GM18520 (cell line): Measurements from ENCODE around the gene NFATC2.

ENCODE experiments used
- ATAC-seq: cut with Tn5 transposase; IDR thresholded peaks from one replicate; pipeline ENCODE4 v1.9.1; 2021; ENCODE audit not compliant: unreplicated experiment

NFATC2 gene

DNA sequence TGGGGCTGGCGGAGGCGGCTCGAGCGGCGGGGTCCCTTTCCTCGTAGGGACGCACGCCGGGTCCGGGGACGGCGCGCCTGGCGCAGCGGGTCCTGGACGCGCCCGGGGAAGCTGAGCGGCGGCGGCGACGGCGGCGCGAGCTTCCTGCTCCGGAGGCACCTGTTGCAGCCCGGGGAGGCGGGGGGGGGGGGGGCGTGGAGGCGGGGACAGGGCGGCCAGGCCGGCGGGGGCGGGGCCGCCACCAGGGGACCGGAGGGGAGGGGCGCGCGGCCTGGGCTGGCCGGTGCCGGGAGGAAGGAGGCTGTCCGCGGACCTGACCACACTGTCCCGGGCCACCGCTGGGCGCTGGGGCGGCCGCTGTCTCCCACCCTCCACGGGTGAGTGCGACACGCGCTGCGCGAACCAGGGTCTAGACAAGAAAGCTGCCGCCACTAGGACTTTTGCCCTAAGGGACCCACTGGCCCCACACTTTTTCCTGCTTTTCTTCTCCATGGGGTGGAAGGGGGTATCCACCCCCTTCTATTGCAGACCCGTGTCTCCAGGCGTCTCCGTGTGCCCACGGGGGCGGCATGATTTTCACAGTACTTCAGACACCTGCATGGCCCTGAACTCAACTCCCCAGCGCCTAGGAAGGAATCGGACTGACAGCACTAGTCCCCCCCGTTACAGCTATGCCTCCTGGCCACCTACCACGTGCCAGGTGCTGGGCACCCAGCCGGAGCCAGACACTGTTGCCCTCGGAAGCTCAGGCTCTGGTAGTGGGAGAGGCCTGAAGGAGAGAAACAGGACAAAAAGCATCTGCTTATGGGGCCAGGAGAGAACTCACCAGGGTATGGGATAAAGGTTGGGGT lies at the start of gene NFATC2:
Gene NFATC2 (minus strand): TSS at position 149 of the 851 bp plus-strand sequence. CDS start 220 bp downstream, outside the sequence.
- peak; percentile 12 for ATAC-seq

DNA sequence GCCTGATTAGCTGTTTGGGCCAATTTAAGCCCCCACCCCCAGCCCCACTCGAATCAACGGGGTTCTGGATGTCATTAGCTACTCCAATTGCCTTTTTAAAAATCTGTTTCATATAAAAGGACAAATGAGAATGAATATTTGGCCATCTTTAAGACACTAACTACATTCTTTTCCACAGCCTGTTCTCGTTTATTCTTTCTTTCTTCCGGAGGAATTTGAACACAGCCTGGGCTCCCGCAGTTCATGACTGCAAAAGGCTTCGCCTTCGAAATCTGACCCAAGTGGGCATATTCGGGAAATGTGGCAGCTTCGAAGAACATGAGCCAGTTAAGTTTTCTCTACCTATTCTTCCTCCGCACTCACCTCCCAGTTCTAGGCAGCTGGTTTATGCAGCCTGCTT lies 49.4 kb upstream of the NFATC2 start:
- no peak for ATAC-seq

DNA sequence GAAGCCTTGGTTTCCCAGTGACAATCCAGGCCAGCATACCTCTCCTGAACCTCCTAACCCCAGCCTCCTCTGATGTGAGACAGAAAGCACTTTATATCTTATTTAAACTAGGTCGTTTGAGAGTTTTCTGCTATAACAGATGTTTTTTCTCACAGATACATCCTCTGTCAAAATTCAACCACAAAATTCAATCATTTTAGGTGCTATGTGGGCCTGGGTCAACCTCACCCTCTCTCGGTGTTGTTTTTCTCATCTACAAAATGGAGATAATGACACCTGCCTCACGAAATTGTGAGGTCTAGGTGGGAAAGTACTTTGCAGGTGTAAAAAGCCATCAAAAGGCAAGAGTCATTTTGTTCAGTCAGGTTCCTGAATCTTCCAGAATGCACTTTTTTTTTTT lies 46.2 kb upstream of the NFATC2 start:
- no peak for ATAC-seq

DNA sequence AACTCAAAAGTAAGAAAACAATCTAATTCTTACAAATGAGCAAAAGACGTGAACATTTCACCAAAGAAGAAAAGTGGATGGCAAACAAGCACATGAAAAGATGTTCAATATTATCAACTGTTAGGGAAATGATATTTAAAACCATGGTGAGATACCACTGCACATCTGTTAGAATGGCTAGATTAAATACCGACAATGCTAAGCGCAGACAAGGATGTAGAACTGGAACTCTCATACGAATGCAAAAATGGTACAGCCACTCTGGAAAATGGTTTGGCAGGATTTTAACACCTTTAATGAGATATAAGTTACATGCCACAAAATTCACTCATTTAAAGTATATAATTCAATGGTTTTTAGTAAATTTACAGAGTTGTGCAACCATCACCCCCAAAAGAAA lies 44.6 kb upstream of the NFATC2 start:
- no peak for ATAC-seq

DNA sequence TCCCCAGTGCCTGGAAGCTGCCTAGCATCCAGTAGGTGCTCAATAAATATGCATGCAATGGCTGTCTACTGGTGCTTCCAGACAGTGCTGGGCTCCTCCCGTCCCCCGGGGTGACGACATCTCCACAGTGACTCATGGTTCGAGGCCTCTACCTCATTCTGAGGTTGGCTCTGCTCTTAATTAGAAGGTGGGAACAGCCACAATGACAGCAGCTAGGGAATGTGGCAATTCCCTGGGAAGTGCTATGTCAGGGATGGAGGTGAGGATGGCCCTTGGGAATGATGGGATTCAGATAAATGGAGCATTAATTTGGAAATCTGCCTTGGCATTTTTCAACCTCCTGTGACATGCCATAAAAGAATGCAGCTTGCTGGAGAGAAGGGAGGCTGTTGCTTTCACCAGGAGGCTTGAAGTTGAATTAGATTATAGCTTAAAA lies 43.5 kb upstream of the NFATC2 start:
- no peak for ATAC-seq

DNA sequence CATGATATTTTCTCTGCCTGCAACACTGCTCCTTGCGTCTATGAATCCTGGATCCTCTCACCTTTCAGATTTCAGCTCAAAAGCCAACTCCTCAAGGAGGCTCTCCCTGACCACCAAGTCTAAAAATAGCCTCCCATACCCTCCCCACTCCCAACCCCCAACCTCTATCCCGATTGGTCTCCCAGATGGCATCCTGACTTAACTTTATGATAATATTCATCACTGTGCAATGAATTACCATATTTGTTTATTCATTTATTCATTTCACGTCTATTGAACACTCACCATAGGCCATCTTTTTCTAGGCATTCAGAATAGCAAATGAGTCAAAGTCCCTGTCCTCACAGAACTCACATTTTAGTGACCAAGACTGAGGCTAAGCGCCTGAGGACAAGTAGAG lies 42.6 kb upstream of the NFATC2 start:
- ATAC-seq, result no peak

DNA sequence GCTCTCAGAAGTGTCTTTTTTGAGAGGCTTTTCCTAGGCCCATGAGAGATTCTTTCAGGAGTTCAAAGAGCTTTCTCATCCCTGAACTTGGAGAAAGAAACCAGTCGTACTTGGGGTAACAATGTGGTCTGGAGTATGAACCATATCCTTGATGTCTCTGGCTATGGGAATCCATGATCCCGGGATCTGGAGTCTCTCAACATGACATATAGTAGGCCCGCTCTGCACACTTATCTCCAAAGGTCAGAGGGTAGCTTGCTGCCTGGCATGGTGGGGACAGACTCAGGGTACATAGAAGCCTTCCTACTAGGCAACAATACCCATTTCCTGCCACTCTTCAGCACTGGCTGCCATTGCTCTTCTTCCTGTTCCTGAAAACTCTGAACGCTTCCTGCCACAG lies 42.2 kb upstream of the NFATC2 start:
- ATAC-seq, result no peak

DNA sequence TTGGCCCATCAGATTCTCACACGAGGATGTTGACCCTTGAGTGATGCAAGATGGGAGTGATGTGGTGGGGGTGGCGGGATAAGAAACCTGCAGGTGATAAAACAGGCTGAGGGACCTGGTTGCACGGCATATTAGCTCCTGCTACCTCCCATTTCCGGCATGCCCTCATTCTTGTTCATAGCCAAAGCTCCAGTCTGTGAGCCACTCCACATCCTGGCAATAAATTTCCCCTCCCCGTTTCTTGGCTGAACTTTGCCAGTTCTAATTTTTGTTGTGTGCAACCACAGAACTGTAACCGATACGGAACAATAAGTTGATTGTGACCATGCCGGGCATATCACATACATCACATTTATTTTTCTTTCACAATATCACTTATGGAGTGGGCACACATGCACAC lies 41.6 kb upstream of the NFATC2 start:
- no peak for ATAC-seq

DNA sequence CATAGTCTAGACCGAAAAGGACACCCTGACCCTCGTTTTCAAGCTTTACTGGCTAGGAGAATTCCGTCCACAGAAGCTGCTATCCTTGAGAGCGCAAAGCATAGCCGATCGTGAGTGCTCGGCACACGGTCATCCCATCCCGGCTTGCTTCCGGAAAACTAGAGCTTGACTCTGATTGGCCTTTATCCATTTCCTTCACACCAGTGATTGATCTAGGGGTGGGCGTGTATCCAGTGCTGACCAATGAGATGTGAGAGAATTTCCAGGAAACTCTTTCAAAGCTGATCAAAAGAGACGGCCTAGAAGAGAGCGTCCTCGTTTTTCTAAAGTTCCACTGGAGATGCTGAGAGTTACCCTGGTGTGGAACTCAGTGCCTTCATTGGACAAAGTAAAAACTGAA lies 41.0 kb upstream of the NFATC2 start:
- no peak for ATAC-seq

DNA sequence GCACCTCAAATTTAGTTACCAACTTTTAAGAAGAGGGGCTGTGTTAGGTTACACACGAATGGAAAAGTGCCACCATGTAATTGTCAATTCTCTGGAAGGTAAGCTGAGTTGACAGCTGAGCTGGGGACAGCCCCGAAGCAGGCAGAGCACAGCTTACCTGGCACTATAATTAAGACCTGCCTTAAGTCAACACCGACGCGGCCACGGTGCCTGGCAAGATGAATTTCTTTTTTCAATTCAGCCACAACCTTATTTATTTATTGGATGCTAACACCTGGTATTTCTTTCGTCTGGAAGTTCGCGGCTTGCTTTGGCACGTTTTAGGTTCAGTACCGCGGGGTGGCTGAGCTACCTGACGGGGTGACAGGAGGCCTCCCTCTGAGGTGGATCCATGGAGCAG lies 40.6 kb upstream of the NFATC2 start:
- ATAC-seq, result no peak

DNA sequence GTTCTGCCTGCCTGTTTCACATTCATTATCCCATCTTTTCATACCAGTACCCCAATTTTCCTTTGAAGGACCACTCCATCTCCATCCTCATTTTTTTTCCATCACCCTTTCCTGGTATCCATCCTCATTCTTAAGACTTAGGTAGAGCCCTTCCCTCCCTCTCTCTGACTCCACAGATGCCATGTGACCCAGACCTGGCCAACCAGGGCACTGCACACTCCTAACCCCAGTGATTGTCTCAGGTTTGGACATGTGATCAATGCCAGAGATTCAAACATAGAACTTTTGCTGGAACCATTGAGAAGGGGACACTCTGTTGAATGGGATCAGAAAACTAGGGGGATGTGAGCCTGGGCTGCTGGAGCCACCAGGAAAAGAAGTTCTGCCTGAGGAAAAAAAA lies 39.1 kb upstream of the NFATC2 start:
- ATAC-seq, result no peak

DNA sequence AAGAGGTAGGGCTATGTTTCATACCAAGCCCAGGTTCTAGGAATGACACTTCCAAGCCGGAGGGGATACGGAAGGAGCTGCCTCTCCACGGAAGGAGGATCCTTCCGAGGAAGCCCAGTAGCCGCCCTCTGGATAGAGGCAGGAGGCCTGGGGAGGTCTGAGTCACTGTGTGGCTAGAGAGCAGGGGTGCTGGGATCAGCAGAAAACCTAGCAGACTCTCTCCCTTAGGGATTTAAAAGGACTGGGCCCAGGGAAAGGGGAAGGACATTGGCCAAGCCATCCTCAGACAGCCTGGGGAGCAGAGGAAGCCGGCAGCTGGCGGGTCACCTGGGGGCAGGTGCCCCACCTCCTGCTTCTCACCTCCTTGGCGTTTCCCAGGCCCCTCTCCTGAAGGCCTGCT lies 36.6 kb upstream of the NFATC2 start:
- ATAC-seq, result no peak

DNA sequence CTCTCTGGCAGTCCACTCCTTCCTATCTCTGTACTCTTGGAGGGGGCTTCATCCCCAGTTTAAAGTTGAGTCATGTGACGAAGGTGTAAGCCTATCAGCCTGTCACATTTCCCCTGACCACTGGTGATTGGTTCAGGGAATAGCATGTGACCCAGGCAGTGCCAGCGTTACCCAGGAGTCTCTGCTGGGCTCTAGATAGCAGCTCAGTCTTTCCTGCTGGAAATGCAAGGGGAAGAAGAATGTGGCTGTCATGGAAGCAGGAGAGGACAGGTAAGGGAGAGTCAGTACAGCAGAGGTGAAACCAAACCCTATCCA lies 35.6 kb upstream of the NFATC2 start:
- ATAC-seq, result no peak

DNA sequence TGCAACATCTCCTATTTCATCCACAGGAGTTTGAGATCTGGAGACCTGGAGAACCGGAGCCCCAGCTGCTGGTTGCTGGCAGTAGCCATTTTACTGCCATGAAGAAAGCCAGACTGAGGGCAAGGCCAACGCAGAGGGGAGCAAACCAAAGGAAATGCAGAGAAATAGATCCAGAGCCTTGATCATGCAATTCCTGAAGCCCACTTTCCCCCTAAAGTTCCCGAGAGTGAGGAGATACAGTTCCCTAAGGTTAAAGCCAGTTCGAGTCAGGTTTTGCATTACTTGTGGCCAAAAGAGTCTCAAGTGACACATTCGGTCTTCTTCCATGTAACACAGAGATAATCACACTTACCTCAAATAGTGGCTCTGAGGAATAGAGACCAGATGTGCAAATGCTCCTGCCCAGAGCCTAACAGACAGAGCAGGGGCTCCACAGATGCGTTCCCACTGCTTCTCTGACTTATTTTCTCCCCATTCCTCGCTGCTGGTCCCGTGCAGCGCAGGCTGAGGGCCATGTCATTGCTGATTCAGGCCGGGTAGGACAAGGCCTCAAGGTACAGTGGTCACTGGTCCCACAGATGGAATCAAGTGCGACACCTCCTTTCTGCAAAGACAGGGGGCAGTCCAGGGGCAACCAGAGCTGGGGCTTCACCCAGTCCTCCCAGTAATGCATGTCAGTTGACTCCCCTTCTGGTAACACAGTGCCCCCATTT lies 35.1 kb upstream of the NFATC2 start:
- no peak for ATAC-seq

DNA sequence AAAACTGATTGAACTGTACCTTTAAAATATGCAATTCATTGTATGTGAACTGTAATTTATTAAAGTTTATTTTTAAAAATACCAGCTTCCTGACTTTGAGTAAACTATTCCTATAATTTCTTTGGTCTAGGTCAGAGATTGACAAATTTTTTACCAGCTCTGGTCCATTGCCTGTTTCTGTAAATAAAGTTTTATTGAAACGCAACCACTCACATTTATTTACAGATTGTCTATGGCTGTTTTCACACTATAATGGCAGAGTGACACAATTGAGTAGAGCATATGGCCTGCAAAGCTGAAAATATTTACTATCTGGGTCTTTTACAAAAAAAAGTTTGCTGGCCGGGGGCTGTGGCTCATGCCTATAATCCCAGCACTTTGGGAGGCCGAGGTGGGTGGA lies 33.0 kb upstream of the NFATC2 start:
- ATAC-seq, result no peak

DNA sequence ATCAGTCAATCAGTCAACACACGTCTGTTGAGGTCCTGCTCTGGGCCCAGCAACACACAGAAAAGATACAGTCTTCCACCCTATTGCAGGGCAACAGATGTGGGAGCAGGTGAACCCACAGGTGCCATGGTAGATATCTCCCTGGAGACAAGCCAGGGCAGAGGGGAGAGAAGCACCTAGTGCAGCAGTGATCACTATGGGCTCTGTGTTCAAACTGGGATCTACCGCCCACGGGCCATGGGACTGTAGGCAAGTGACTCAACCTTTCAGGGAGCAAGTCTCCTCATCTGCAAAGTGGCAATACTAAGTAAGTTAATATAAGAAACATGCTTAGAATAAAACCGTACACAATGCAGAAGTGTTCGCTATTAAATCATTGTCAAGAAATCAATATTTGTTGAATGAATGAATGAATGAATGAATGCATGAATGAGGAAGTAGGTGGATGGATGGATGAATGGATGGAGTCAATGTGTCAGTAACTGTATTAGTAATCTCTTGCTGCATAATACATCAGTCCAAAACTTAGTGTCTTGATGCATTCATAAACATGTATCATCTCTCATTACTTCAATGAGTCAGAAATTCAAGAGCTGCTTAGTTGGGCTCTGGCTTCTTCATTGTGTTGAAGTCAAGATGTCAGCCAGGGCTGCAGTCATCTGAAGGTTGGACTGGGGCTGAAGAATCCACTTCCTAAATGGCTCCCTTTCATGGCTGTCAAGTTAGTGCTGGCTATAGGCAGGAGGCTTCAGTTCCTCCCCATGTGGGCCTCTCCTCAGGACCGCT lies 31.9 kb upstream of the NFATC2 start:
- ATAC-seq, result no peak

DNA sequence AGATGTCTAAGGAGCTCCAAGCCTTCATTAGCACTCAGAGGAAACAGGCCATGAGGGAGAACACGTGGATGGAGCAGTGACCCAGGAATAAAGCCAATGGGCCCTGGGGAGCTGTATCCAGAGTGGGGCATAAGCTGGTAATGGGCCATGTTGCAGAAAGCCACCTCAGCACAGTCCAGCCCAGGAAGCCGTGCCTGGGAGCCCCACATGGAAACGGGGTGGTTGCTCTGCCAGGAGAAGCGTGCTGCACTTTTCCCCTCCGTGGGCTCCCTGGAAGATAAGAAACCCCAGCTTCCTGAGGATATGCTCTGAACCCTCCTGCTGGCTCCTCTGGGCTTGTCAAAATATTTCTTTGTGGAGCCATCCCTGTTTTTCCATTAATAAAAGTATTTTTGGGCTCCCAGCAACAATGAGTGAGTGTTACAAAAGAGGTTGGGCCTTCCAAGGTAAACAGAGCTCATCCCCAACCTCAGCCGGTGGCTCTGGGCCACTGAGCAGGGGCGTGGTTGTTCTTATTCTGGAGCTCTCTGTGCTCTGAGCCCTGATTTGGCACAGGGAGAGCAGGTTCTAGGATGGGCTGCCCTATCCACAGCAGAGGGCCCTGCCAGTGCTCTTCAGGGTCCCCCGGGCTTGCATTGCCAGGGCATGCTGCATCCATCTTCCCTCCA lies 31.2 kb upstream of the NFATC2 start:
- ATAC-seq, result no peak

DNA sequence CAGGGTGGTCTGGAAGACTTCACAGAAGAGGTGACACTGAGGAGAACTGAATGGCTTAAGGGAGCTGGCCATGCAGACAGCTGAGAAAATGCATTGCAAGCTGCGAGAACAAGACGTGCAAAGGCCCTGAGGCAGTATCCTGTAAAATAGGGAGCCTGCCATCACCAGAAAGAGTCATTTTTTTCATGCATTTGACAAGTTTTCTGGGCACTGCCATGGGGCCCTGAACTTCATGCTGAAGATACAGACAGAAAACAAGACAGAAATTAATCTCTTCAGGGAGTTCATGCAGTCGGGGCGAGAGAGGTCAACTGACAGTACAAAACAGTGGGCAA lies 28.9 kb upstream of the NFATC2 start:
- no peak for ATAC-seq

DNA sequence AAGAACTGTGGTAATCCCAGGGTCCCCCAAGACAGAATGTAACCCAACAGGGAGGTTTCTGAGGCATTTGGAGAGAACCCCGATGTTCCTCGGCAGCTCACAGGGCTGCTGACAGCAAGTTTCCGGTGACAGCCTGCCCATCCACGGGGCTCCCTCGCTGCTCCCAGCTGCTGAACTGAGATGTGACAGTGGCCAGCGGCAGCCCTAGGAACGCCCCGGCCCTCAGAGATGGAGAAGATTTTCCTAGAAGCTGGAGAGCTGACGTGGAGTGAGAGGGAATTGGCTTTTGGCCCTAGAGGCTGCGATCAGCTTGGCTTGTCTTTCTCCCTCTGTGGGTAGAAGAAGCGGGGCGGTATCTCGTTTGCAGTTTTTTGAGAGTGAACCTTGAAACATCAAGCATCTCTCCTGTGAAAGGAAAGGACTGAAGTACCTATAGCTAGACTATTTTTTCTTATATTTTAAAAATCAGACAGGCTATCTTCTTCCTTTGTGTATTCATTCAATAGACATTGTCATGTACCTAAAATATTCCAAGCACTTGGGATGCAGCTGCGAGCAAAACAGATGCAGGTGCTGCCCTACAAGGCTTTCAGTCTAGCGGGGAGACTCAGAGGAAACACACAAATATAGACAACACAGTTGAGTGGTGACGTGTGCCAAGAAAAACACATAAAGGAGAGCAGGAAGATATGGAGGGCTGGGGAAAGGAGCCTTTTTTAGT lies 28.4 kb upstream of the NFATC2 start:
- no peak for ATAC-seq

DNA sequence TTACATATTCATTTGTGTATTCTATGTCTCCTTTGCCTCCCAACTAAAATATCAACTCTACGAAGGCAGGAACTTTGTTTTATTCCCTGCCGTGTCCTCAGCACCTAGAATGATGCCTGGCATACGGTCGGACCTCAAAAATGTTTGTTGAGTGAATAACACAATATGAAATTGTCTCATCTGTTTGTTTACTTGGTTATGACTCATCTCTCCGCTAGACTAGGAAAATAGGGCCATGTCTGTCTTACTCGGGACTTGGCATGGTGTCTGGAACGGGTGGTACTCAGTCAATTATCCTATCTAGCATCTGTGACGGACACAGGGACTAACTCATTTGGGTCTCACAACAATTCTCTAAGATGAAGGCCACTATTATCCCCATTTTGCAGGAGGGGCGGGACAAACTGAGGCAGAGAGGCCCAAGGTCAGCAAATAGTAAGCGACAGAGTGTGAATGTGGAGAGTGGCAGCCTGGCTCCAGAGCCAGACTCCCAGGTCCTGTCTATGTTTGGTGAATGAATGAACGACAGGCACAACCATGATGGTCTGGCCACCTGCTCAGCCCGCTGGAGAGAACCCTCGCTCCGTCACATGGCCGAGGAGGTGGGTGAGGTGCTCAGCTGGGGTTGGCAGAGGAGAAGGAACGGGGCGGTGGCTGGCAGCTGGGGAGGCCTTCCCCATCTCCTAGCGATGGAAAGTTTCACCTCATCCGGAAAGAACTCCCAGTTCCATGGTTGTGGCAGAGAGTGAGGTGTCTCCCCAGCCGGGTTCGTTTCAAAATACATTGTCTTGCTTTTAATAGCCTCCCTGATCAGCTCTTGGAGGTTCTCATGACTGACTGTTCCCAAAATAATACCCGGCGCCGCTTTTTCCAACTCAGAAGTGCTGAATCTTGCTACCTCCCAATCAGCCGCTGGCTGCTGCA lies 27.6 kb upstream of the NFATC2 start:
- no peak for ATAC-seq
